Nephron progenitor cell (in vitro differentiated cells): ENCODE results near the gene FANCD2OS.

Experiments
- DNase-seq: peaks from one replicate; pipeline ENCODE4 v3.0.0; 2021
- H3K27ac Mint-ChIP-seq: 2 replicates; pipeline ENCODE4 v1.8.0; 2021; ENCODE audit warnings: mild to moderate bottlenecking, moderate library complexity, mixed read lengths
- H3K27me3 Mint-ChIP-seq: 2 replicates; pipeline ENCODE4 v1.8.0; 2021; ENCODE audit warnings: mild to moderate bottlenecking, low read depth, mixed read lengths; ENCODE audit not compliant: poor library complexity
- H3K36me3 Mint-ChIP-seq: 2 replicates; pipeline ENCODE4 v1.8.0; 2021; ENCODE audit warnings: low read depth, mixed read lengths
- H3K4me1 Mint-ChIP-seq: 2 replicates; pipeline ENCODE4 v1.8.0; 2021; ENCODE audit warnings: mixed read lengths
- H3K4me3 Mint-ChIP-seq: 2 replicates; pipeline ENCODE4 v1.8.0; 2021; ENCODE audit warnings: mild to moderate bottlenecking, moderate library complexity, mixed read lengths
- H3K9me3 Mint-ChIP-seq: 2 replicates; pipeline ENCODE4 v1.8.0; 2021; ENCODE audit warnings: mild to moderate bottlenecking, moderate library complexity, mixed read lengths
- CTCF ChIP-seq: fragments of 200-600 bp; sonication (generic); IDR thresholded peaks from 2 replicates; pipeline ENCODE4 v1.5.0; 2021; ENCODE audit warnings: antibody characterized with exemption

Gene FANCD2OS

GRCh38 chr3:10055097-10055496 lies 53.0 kb downstream of the FANCD2OS start:
- H3K36me3 Mint-ChIP-seq, result peaks cover 55% of the 10 kb centered on the region
- H3K4me3 Mint-ChIP-seq, result no peak overlapping the region
- H3K9me3 Mint-ChIP-seq, result no peaks in the 10 kb centered on the region

More at GRCh38 chr3:10055097-10055496, 53.0 kb downstream of the FANCD2OS start:
- no peak overlapping the region for H3K27ac Mint-ChIP-seq
- no peaks in the 10 kb centered on the region for H3K4me1 Mint-ChIP-seq
- no peak for TF ChIP-seq CTCF
- DNase-seq, result no peak
- H3K27me3 Mint-ChIP-seq, result peaks cover 2% of the 10 kb centered on the region
